Endothelial cell of umbilical vein (primary cell): ENCODE measurements around the gene NATD1. TPM values are rescaled to one million over a fixed set of nuclear protein-coding genes. Genes with fewer than 3 reads are reported as not detected.

Source experiments
- BruUV-seq: library from RNA; stranded (reverse); fragments of 400-500 nt; replicated peaks from 2 replicates; lab custom pipeline; 2021; lab: Mats Ljungman, UMichigan
- CTCF ChIA-PET: fragments of 300-600, 350-600 bp; sonication (Branson Sonifier 250); formaldehyde crosslinking; loops from one replicate; lab custom pipeline; 2021; ENCODE audit warnings: antibody characterized with exemption, inconsistent platforms; lab: Charles Lee
- POLR2A ChIA-PET: fragments of 300-600, 350-600 bp; sonication (Branson Sonifier 250); formaldehyde crosslinking; loops from one replicate; lab custom pipeline; 2021; ENCODE audit warnings: antibody characterized with exemption, inconsistent platforms; lab: Charles Lee
- DNase-seq: peaks from one replicate; pipeline ENCODE4 v3.0.0-alpha.2; 2011; ENCODE audit warnings: low read depth, low spot score
- FAIRE-seq: peaks from 2 replicates; lab custom pipeline; 2011; peaks lifted over from hg19 to GRCh38; lab: Jason Lieb, UNC
- H2AFZ ChIP-seq: 2 replicates; pipeline ENCODE4 v1.6.0; 2012; ENCODE audit warnings: low read depth, low read length, control low read depth, inconsistent platforms
- H3K27ac ChIP-seq: 2 replicates; pipeline ENCODE4 v1.5.1; 2011; ENCODE audit warnings: low read depth, mild to moderate bottlenecking, control low read depth, low read length, moderate library complexity; ENCODE audit not compliant: insufficient read depth
- H3K27me3 ChIP-seq, 2 experiments: 2 replicates each; pipeline versions ENCODE4 v1.6.0 to v1.6.1; 2011; ENCODE audit warnings: low read length in 2 of 2, mixed read lengths in 1 of 2; ENCODE audit not compliant: control insufficient read depth in 2 of 2, insufficient read depth in 2 of 2
- H3K36me3 ChIP-seq, 2 experiments: 2 replicates in 1 of 2; 3 replicates in 1 of 2; pipeline ENCODE4 v1.5.1; 2011; ENCODE audit warnings: low read length in 2 of 2, mild to moderate bottlenecking in 1 of 2, moderate library complexity in 1 of 2; ENCODE audit not compliant: control insufficient read depth in 2 of 2, insufficient read depth in 2 of 2; ENCODE audit errors: extremely low read depth in 1 of 2
- H3K4me1 ChIP-seq: 3 replicates; pipeline ENCODE4 v1.5.1; 2011; ENCODE audit warnings: mild to moderate bottlenecking, low read length; ENCODE audit not compliant: control insufficient read depth, insufficient read depth; ENCODE audit errors: extremely low read depth
- H3K4me2 ChIP-seq: 2 replicates; pipeline ENCODE4 v1.6.1; 2011; ENCODE audit warnings: low read length, control low read depth, mixed read lengths; ENCODE audit not compliant: insufficient read depth
- H3K4me3 ChIP-seq, 3 experiments: fragments of 200-600 bp in 1 of 3; sonication (generic), shearing (Covaris generic) in 1 of 3; replicated peaks in 1 of 3; 2 replicates each; pipeline ENCODE4 v1.5.1; 2011 to 2016; ENCODE audit warnings: control low read depth in 3 of 3, low read length in 3 of 3, mild to moderate bottlenecking in 2 of 3, inconsistent platforms in 1 of 3, low read depth in 1 of 3, moderate library complexity in 1 of 3; ENCODE audit not compliant: insufficient read depth in 1 of 3
- H3K79me2 ChIP-seq: 2 replicates; pipeline ENCODE4 v1.6.0; 2012; ENCODE audit warnings: low read length, inconsistent platforms; ENCODE audit not compliant: control insufficient read depth, insufficient read depth
- H3K9ac ChIP-seq: replicated peaks from 2 replicates; pipeline ENCODE3; 2011; ENCODE audit warnings: low read length, control low read depth; ENCODE audit not compliant: insufficient read depth; ENCODE audit errors: extremely low read depth
- H3K9me1 ChIP-seq: replicated peaks from 3 replicates; pipeline ENCODE4 v1.6.0; 2011; ENCODE audit warnings: mild to moderate bottlenecking, low read length; ENCODE audit not compliant: control insufficient read depth, insufficient read depth; ENCODE audit errors: extremely low read depth
- H3K9me3 ChIP-seq: replicated peaks from 2 replicates; pipeline ENCODE4 v1.5.1; 2012; ENCODE audit warnings: low read length, inconsistent platforms; ENCODE audit not compliant: control insufficient read depth, insufficient read depth
- H4K20me1 ChIP-seq: replicated peaks from 2 replicates; pipeline ENCODE3; 2011; ENCODE audit warnings: mild to moderate bottlenecking, low read length; ENCODE audit not compliant: control insufficient read depth, insufficient read depth; ENCODE audit errors: extremely low read depth
- CTCF ChIP-seq, 2 donors: IDR thresholded peaks; 1 replicate in 1 of 2; 2 replicates in 1 of 2; pipeline ENCODE4 v1.5.1; 2011; ENCODE audit warnings: low read length in 2 of 2, mild to moderate bottlenecking in 2 of 2, moderate library complexity in 2 of 2, control low read depth in 1 of 2, inconsistent platforms in 1 of 2, low read depth in 1 of 2; ENCODE audit not compliant: insufficient read depth in 1 of 2; ENCODE audit errors: extremely low read depth in 1 of 2
- FOS ChIP-seq: IDR thresholded peaks from 2 replicates; pipeline ENCODE4 v1.6.1; 2011; ENCODE audit warnings: mild to moderate bottlenecking, low read length, moderate library complexity, borderline replicate concordance; ENCODE audit not compliant: insufficient read depth
- GATA2 ChIP-seq: IDR thresholded peaks from 2 replicates; pipeline ENCODE4 v1.7.0; 2011; ENCODE audit warnings: low read depth, mild to moderate bottlenecking, moderate library complexity, mixed read lengths, low read length; ENCODE audit not compliant: insufficient read length, insufficient read depth
- JUN ChIP-seq: IDR thresholded peaks from 2 replicates; pipeline ENCODE4 v1.6.1; 2011; ENCODE audit warnings: borderline replicate concordance, low read depth; ENCODE audit not compliant: insufficient read length, insufficient read depth
- MAX ChIP-seq: IDR thresholded peaks from 2 replicates; pipeline ENCODE4 v1.6.1; 2011; ENCODE audit not compliant: insufficient read depth, insufficient read length
- MYC ChIP-seq: IDR thresholded peaks from one replicate; pipeline ENCODE4 v1.6.1; 2011; ENCODE audit warnings: mild to moderate bottlenecking, low read depth, low read length
- POLR2A ChIP-seq: IDR thresholded peaks from 2 replicates; pipeline ENCODE4 v1.6.1; 2012; ENCODE audit warnings: low read depth, mild to moderate bottlenecking, control low read depth, low read length
- POLR2AphosphoS5 ChIP-seq: IDR thresholded peaks from 2 replicates; pipeline ENCODE4 v1.6.1; 2012; ENCODE audit warnings: low read depth, mild to moderate bottlenecking, control low read depth, low read length, moderate library complexity; ENCODE audit not compliant: insufficient read depth
- dilution Hi-C: fragments of 300-500 bp; cut with MboI; formaldehyde crosslinking; loops from one replicate; pipeline ENCODE4 v1.15.0; 2019; ENCODE audit warnings: low sequenced_read_pairs; ENCODE audit not compliant: extremely low pct_ligation_motif_present
- intact Hi-C: fragments of 100-400 bp; cut with micrococcal nuclease; formaldehyde crosslinking; loops from one replicate; pipeline ENCODE4 v1.10.0; 2022
- polyA plus RNA-seq, 4 experiments: library from polyadenylated mRNA; depleted of rRNA in 3 of 4; stranded (reverse) in 3 of 4; unstranded in 1 of 4; fragments of >200 nt; gene quantifications; 2 replicates each; pipeline versions ENCODE4 v1.2.1 to v1.2.3, GENCODE V29; 2011 to 2012; ENCODE audit warnings: missing spikeins in 1 of 4
- total RNA-seq: library from RNA; stranded (reverse); gene quantifications from 2 replicates; pipeline ENCODE4 v1.2.3, GENCODE V29; 2021

The NATD1 gene
- total and polyA plus RNA-seq, 2 donors (not counting 3 experiments of a cell fraction or from before 2014, with no cell fraction given), result 7.0 to 7.2 TPM

GRCh38 chr17:21199311-21199710, 53.9 kb downstream of the NATD1 start:
- no TSS peak for BruUV-seq
- TF ChIP-seq POLR2A (no peak), GATA2 (no peak), CTCF (IDR thresholded peaks at IDR 0.05; ENCODE audit: extremely low read depth in 1 of 2, insufficient read depth in 1 of 2, low read depth in 1 of 2, low read length in 2 of 2) (no peak)
- intact Hi-C loops (no loop called here), dilution Hi-C loops (no loop called here)
- peak; percentile 21 for FAIRE-seq
- DNase-seq, result no peak
- no peak overlapping the region for H3K4me2 ChIP-seq
- no peak overlapping the region for H3K4me3 ChIP-seq
- peaks cover 2 to 12% of the 10 kb centered on the region in 2 experiments for H3K36me3 ChIP-seq
- H3K9me1 ChIP-seq, result no peaks in the 10 kb centered on the region
- ChIA-PET POLR2A (no interaction called here), CTCF (interaction anchor here (1.2 kb wide), 1 partner anchor 79 kb away, joined by 3 read pairs; no protein-coding TSS in a partner anchor)
- H3K4me1 ChIP-seq, result no peaks in the 10 kb centered on the region
- no peak overlapping the region for H3K9ac ChIP-seq
- H3K27me3 ChIP-seq, result no peaks in the 10 kb centered on the region
- H4K20me1 ChIP-seq, result no peaks in the 10 kb centered on the region
- H3K27ac ChIP-seq, result no peak overlapping the region
- no peak overlapping the region for H2AFZ ChIP-seq
- H3K9me3 ChIP-seq, result no peaks in the 10 kb centered on the region
- peaks cover 58% of the 10 kb centered on the region for H3K79me2 ChIP-seq

GRCh38 chr17:21198411-21198810, 54.8 kb downstream of the NATD1 start:
- BruUV-seq, result no TSS peak
- Histone ChIP-seq H3K4me1 (no peaks in the 10 kb centered on the region), H3K27ac (no peak overlapping the region), H2AFZ (no peak overlapping the region), H3K9ac (no peak overlapping the region), H3K9me3 (no peaks in the 10 kb centered on the region), H3K4me3 (no peak overlapping the region), H3K4me2 (no peak overlapping the region), H3K79me2 (peaks cover 50% of the 10 kb centered on the region), H3K36me3 (peaks cover 0 to 12% of the 10 kb centered on the region in 2 experiments), H3K27me3 (no peaks in the 10 kb centered on the region), H4K20me1 (no peaks in the 10 kb centered on the region), H3K9me1 (no peaks in the 10 kb centered on the region)
- CTCF ChIA-PET, result interaction anchor here (1.3 kb wide), 1 partner anchor 71 kb away, joined by 3 read pairs; no protein-coding TSS in a partner anchor
- intact Hi-C loops (no loop called here), dilution Hi-C loops (no loop called here)
- DNase-seq (no peak), FAIRE-seq (no peak)
- no peak for TF ChIP-seq GATA2
- no peak for TF ChIP-seq CTCF (IDR thresholded peaks at IDR 0.05; ENCODE audit: extremely low read depth in 1 of 2, insufficient read depth in 1 of 2, low read depth in 1 of 2, low read length in 2 of 2)
- no peak for TF ChIP-seq JUN
- no peak for TF ChIP-seq FOS
- no peak for TF ChIP-seq POLR2A
- no peak for TF ChIP-seq POLR2AphosphoS5
- TF ChIP-seq MAX, result no peak
- no peak for TF ChIP-seq MYC
- POLR2A ChIA-PET, result no interaction called here
